Astrocyte of the cerebellum (primary cell): ENCODE measurements around the gene AP2A1.

ENCODE experiments used
- DNase-seq: peaks from one replicate; pipeline ENCODE4 v3.0.0-alpha.2; 2011; ENCODE audit warnings: low read depth
- H3K4me3 ChIP-seq: 2 replicates; pipeline ENCODE4 v1.5.1; 2011; ENCODE audit warnings: mild to moderate bottlenecking, low read depth, low read length, moderate library complexity
- CTCF ChIP-seq: IDR thresholded peaks from 2 replicates; pipeline ENCODE4 v1.5.1; 2012; ENCODE audit warnings: low read length, low read depth, moderate library complexity, mild to moderate bottlenecking; ENCODE audit errors: missing control alignments
- in situ Hi-C: cut with HindIII; loops from 2 replicates; pipeline ENCODE4 v1.10.0; 2017; ENCODE audit warnings: low sequenced_read_pairs

The AP2A1 gene

DNA sequence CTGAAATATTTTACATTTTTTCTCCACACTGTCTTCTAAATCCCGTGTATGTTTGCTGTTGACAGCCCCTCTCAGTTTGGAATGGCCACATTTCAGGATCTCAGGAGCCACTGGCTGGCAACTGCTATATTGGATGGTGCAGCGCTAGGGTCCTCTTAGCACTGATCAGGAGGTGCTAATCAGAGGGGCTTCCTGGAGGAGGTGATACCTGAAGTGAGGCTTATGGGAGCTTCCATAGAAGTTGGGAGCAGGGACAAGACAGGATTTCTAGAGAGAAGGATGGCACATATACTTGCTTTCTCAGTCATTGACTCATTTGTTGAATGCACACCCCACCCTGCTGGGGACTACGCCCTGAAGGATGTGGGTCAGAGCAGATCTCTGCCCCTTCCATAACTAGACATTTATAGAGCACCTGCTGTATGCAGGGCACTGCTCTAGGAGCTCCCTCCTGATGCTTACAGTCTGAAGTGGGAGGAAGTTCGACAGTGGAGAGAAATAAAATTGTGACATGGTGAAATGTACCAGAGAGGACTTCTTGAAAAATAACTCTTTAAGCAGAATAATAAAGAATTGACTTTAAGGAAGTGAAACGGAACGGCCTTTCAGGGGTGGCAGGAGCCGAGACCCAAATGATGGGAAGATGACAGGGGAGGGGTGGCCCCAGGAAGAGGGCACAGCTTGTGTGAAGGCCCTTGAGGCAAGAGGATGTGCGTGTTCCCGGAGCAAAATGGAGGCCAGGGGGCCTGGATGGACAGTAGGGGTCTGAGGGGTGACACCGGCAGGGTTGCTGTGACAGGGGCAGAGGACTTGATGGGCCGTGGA, 13.1 kb downstream of the AP2A1 start:
- no peak overlapping the region for H3K4me3 ChIP-seq
- DNase-seq = no peak
- in situ Hi-C loops = no loop called here
- no peak for TF ChIP-seq CTCF

DNA sequence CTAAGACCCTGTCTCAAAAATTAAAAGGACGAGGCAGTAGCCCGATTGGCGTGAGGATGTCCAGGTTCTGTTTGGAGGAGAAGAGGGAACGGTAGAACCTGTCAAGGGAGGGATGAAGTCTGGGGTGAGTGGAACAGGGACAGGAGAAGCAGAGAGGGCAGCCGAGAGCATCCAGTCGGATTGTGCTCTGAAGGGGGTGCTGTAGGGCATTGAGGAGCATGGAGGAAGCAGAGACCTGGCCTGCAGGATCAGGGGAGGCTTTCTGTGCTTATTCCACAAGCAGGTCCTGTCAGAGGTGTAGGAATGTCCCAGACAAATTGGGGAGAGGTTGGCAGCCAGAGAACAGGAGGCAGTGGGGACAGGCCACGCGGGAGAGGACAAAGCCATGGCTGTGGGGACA, 14.1 kb downstream of the AP2A1 start:
- no peak for DNase-seq
- H3K4me3 ChIP-seq = no peak overlapping the region
- in situ Hi-C loops = no loop called here
- no peak for TF ChIP-seq CTCF

DNA sequence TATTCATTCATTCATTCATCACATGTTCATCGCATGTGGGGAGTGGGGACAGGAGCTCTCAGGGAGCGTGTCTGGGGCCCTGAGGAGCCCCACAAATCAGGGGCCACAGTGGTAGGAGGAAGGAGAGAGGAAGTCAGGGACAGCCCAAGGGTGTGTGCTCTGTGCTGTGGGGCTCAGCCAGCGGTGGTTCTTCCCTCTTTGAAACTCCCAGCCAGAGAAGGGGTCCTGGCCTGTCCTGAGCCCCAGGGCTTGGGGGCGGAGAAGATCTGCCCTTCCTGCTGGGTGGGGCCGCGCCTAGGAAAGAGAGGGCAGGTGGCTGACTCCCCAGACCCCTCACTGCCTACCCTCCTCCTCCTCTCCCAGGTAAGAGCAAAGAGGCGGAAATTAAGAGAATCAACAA, 14.6 kb downstream of the AP2A1 start:
- DNase-seq = no peak
- H3K4me3 ChIP-seq = no peak overlapping the region
- TF ChIP-seq CTCF = no peak
- in situ Hi-C loops = no loop called here

- in situ Hi-C loops = no loop called here
- no peak for TF ChIP-seq CTCF
- DNase-seq = no peak
- H3K4me3 ChIP-seq = no peak overlapping the region
Observed at GRCh38 chr19:49782515-49782914, 15.7 kb downstream of the AP2A1 start.

GRCh38 chr19:49786376-49786820, 19.6 kb downstream of the AP2A1 start:
- DNase-seq = no peak
- in situ Hi-C loops = no loop called here
- TF ChIP-seq CTCF = no peak
- no peak overlapping the region for H3K4me3 ChIP-seq

DNA sequence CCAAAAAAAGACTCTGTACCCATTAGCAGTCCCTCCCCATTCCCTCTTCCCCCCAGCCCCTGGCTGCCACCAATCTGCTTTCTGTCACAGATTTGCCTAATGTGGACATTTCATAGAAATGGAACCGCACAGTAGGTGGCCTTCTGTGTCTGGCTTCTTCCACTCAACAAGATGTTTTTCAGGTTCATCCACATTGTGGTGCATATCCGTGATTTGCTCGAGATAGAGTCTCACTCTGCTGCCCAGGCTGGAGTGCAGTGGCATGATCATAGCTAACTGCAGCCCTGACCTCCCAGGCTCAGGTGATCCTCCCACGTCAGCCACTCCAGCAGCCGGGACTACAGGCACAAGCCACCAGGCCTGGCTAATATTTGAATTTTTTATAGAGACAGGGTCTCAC, 20.9 kb downstream of the AP2A1 start:
- no peak for DNase-seq
- in situ Hi-C loops = no loop called here
- H3K4me3 ChIP-seq = no peak overlapping the region
- no peak for TF ChIP-seq CTCF
